Liver (tissue), 9 donors: ENCODE measurements around the gene PLCG2. TPM values are rescaled to one million over a fixed set of nuclear protein-coding genes. Genes with fewer than 3 reads are reported as not detected.

Experiments
- DNase-seq: peaks from one replicate; pipeline ENCODE4 v3.0.0-alpha.2; 2017; ENCODE audit warnings: low spot score
- H3K27ac ChIP-seq, 2 donors: one replicate each; pipeline ENCODE4 v1.7.0; 2013; ENCODE audit warnings: inconsistent platforms in 2 of 2, low read length in 2 of 2, control low read depth in 1 of 2, low read depth in 1 of 2, mild to moderate bottlenecking in 1 of 2
- H3K27me3 ChIP-seq, 4 donors: one replicate each; pipeline versions ENCODE4 v1.6.1 to v1.7.0; 2013; ENCODE audit warnings: low read length in 3 of 4, inconsistent platforms in 1 of 4, mild to moderate bottlenecking in 1 of 4, moderate library complexity in 1 of 4; ENCODE audit not compliant: control insufficient read depth in 4 of 4, insufficient read depth in 4 of 4
- H3K36me3 ChIP-seq, 4 donors: one replicate each; pipeline versions ENCODE4 v1.6.1 to v1.7.0; 2013; ENCODE audit warnings: low read length in 3 of 4, mild to moderate bottlenecking in 3 of 4, low read depth in 1 of 4, moderate library complexity in 1 of 4; ENCODE audit not compliant: control insufficient read depth in 4 of 4, insufficient read depth in 3 of 4
- H3K4me1 ChIP-seq, 4 donors: one replicate each; pipeline versions ENCODE4 v1.6.1 to v1.7.0; 2013; ENCODE audit warnings: low read length in 3 of 4, mild to moderate bottlenecking in 3 of 4, moderate library complexity in 1 of 4; ENCODE audit not compliant: control insufficient read depth in 4 of 4, insufficient read depth in 4 of 4
- H3K4me3 ChIP-seq, 3 donors: one replicate each; pipeline versions ENCODE4 v1.6.1 to v1.7.0; 2013; ENCODE audit warnings: low read length in 3 of 3, control low read depth in 1 of 3, low read depth in 1 of 3, mild to moderate bottlenecking in 1 of 3
- H3K9ac ChIP-seq, 2 donors: one replicate each; pipeline ENCODE4 v1.7.0; 2013; ENCODE audit warnings: low read length in 2 of 2, mild to moderate bottlenecking in 2 of 2, moderate library complexity in 2 of 2, control low read depth in 1 of 2, low read depth in 1 of 2
- H3K9me3 ChIP-seq, 4 donors: one replicate each; pipeline versions ENCODE4 v1.6.1 to v1.7.0; 2013; ENCODE audit warnings: low read length in 3 of 4; ENCODE audit not compliant: control insufficient read depth in 4 of 4
- ATF3 ChIP-seq: IDR thresholded peaks from 2 replicates; pipeline ENCODE4 v1.6.1; 2016; ENCODE audit warnings: antibody characterized with exemption
- CTCF ChIP-seq: fragments of 150-350 bp; IDR thresholded peaks from 2 replicates; pipeline ENCODE4 v1.5.1; 2017; ENCODE audit warnings: improper control_type of control experiment, low read depth, low read length; ENCODE audit not compliant: missing input control
- EGR1 ChIP-seq, 2 donors: IDR thresholded peaks; 2 replicates each; pipeline ENCODE4 v1.6.1; 2016 to 2018; ENCODE audit warnings: antibody characterized with exemption in 2 of 2, low read depth in 2 of 2
- FOXA2 ChIP-seq: IDR thresholded peaks from 2 replicates; pipeline ENCODE4 v1.6.1; 2016; ENCODE audit warnings: antibody characterized with exemption
- GABPA ChIP-seq, 2 donors: IDR thresholded peaks in 1 of 2; conservative IDR thresholded peaks in 1 of 2; 2 replicates each; pipeline ENCODE4 v1.6.1; 2016; ENCODE audit warnings: antibody characterized with exemption in 2 of 2, mild to moderate bottlenecking in 1 of 2, moderate library complexity in 1 of 2
- HNF4A ChIP-seq, 2 donors: conservative IDR thresholded peaks; 2 replicates each; pipeline ENCODE4 v1.6.1; 2016; ENCODE audit warnings: antibody characterized with exemption in 2 of 2, mild to moderate bottlenecking in 2 of 2
- HNF4G ChIP-seq: IDR thresholded peaks from 2 replicates; pipeline ENCODE4 v1.6.1; 2016; ENCODE audit warnings: antibody characterized with exemption
- MAX ChIP-seq: IDR thresholded peaks from 2 replicates; pipeline ENCODE4 v1.6.1; 2016; ENCODE audit warnings: antibody characterized with exemption
- RAD21 ChIP-seq, 2 donors: IDR thresholded peaks; 2 replicates each; pipeline ENCODE4 v1.6.1; 2016; ENCODE audit warnings: antibody characterized with exemption in 2 of 2, mild to moderate bottlenecking in 2 of 2
- REST ChIP-seq: IDR thresholded peaks from 2 replicates; pipeline ENCODE4 v1.6.1; 2016; ENCODE audit warnings: antibody characterized with exemption, mild to moderate bottlenecking
- RXRA ChIP-seq, 2 donors: IDR thresholded peaks; 2 replicates each; pipeline ENCODE4 v1.6.1; 2017 to 2018; ENCODE audit warnings: antibody characterized with exemption in 2 of 2, mild to moderate bottlenecking in 1 of 2
- YY1 ChIP-seq: IDR thresholded peaks from 2 replicates; pipeline ENCODE4 v1.6.1; 2016; ENCODE audit warnings: antibody characterized with exemption, mild to moderate bottlenecking
- ZBTB33 ChIP-seq: IDR thresholded peaks from 2 replicates; pipeline ENCODE4 v1.6.1; 2016; ENCODE audit warnings: antibody characterized with exemption
- WGBS: extraction: QIAGEN DNeasy Blood & Tissue Kit; methylation state at CpG from one replicate; pipeline ENCODE4 v1.1.7; 2013; 5-methylcytosine and 5-hydroxymethylcytosine counted together
- polyA plus RNA-seq, 2 donors: library from polyadenylated mRNA; stranded (reverse) in 1 of 2; unstranded in 1 of 2; fragments of 200-250 nt in 1 of 2; fragments of >200 nt in 1 of 2; fragmentation: Nextera tagmentation in 1 of 2; extraction: Ambion mirVana in 1 of 2; gene quantifications; one replicate each; pipeline versions ENCODE4 v1.2.1 to v1.2.3, GENCODE V29; 2013 to 2015
- total RNA-seq, 2 donors: library from RNA; depleted of rRNA; stranded (reverse); fragments of >200 nt; gene quantifications; one replicate each; pipeline ENCODE4 v1.2.3, GENCODE V29; 2014
- donor health status: healthy.
- donor health status: healthy.
- donor health status: healthy.
- donor health status: healthy.
- donor health status: healthy.

Gene PLCG2
- total and polyA plus RNA-seq, 4 donors, result 7.1 to 21.6 (median 15.8) TPM

GRCh38 chr16:81882559-81882958 lies 103.5 kb downstream of the PLCG2 start (continued):
- TF ChIP-seq CTCF (no peak), YY1 (no peak), GABPA (IDR thresholded peaks at IDR 0.05 in 1 of 2, conservative IDR thresholded peaks at IDR 0.05 in 1 of 2) (no peak)

- Histone ChIP-seq H3K4me3 (no peak overlapping the region), H3K4me1 (peaks cover 0 to 9% (median 5%) of the 10 kb centered on the region in 4 donors), H3K36me3 (peaks cover 0 to 1% (median 0%) of the 10 kb centered on the region in 4 donors), H3K27ac (no peak overlapping the region), H3K9ac (no peak overlapping the region), H3K9me3 (no peaks in the 10 kb centered on the region), H3K27me3 (no peaks in the 10 kb centered on the region)
- WGBS, result 92% methylated on average over 6 of the region's 6 CpGs
- TF ChIP-seq ZBTB33 (no peak), HNF4A (conservative IDR thresholded peaks at IDR 0.05) (no peak), MAX (no peak), RXRA (IDR thresholded peaks at IDR 0.05) (no peak), CTCF (no peak), FOXA2 (no peak), EGR1 (IDR thresholded peaks at IDR 0.05; ENCODE audit: low read depth in 2 of 2) (no peak), ATF3 (no peak), HNF4G (no peak)
- DNase-seq, result no peak
Observed at GRCh38 chr16:81883235-81883634, 104.1 kb downstream of the PLCG2 start.

- H3K4me1 ChIP-seq, result peaks cover 0 to 29% (median 19%) of the 10 kb centered on the region in 4 donors
- no peaks in the 10 kb centered on the region for H3K27me3 ChIP-seq
- no peaks in the 10 kb centered on the region for H3K9me3 ChIP-seq
- no peaks in the 10 kb centered on the region for H3K36me3 ChIP-seq
- DNase-seq, result no peak
- WGBS, result 34% methylated on average over 9 of the region's 9 CpGs
- no peak overlapping the region for H3K9ac ChIP-seq
- TF ChIP-seq ZBTB33 (no peak), CTCF (peak; percentile 67), REST (no peak), RAD21 (IDR thresholded peaks at IDR 0.05) (peak; percentile 66 to 82)
- no peak overlapping the region for H3K4me3 ChIP-seq
- H3K27ac ChIP-seq, result no peak overlapping the region
Observed at GRCh38 chr16:81885976-81886586, 107.0 kb downstream of the PLCG2 start.
